Spinal cord (tissue), 10 donors: ENCODE measurements around the gene EDARADD. TPM values are rescaled to one million over a fixed set of nuclear protein-coding genes. Genes with fewer than 3 reads are reported as not detected.
"Not testable (repeated sequence)": the region's sequence is repeated elsewhere in the genome, so short reads cannot be mapped to it uniquely, and the experiment has no call there.

Experiments
- DNase-seq, 6 donors: peaks; one replicate each; pipeline versions ENCODE4 v3.0.0 to v3.0.0-alpha.2; 2013 to 2015; ENCODE audit warnings: low spot score in 6 of 6, low read depth in 4 of 6
- H3K27ac ChIP-seq: one replicate; pipeline ENCODE4 v1.5.1; 2013; ENCODE audit warnings: low read depth, low read length, control low read depth
- H3K27me3 ChIP-seq: one replicate; pipeline ENCODE4 v1.6.1; 2013; ENCODE audit warnings: low read length; ENCODE audit not compliant: control insufficient read depth, insufficient read depth
- H3K36me3 ChIP-seq: one replicate; pipeline ENCODE4 v1.6.1; 2013; ENCODE audit warnings: low read length; ENCODE audit not compliant: control insufficient read depth, insufficient read depth
- H3K4me1 ChIP-seq: one replicate; pipeline ENCODE4 v1.6.1; 2013; ENCODE audit warnings: low read length; ENCODE audit not compliant: control insufficient read depth, insufficient read depth
- H3K4me3 ChIP-seq: one replicate; pipeline ENCODE4 v1.5.1; 2013; ENCODE audit warnings: low read depth, low read length, control low read depth
- H3K9me3 ChIP-seq: one replicate; pipeline ENCODE4 v1.6.1; 2013; ENCODE audit warnings: low read length; ENCODE audit not compliant: control insufficient read depth, insufficient read depth
- WGBS: methylation state at CpG from one replicate; pipeline ENCODE4 v1.1.5; 2013; ENCODE audit warnings: missing lambda C conversion rate; ENCODE audit not compliant: insufficient coverage; 5-methylcytosine and 5-hydroxymethylcytosine counted together
- polyA plus RNA-seq, 2 donors: library from polyadenylated mRNA; unstranded; fragments of 120-200 nt; gene quantifications; one replicate each; pipeline ENCODE4 v1.2.1, GENCODE V29; 2013; ENCODE audit not compliant: insufficient read length in 2 of 2
- total RNA-seq, 2 donors: library from RNA; depleted of rRNA in 1 of 2; stranded (reverse); fragments of 120-200 nt in 1 of 2; fragments of >200 nt in 1 of 2; gene quantifications; one replicate each; pipeline versions ENCODE4 v1.2.3 to v1.2.4, GENCODE V29; 2013 to 2014
- donor health status: healthy.

EDARADD gene
- total and polyA plus RNA-seq, 4 donors, result 0.89 to 2.1 (median 1.4) TPM

DNA sequence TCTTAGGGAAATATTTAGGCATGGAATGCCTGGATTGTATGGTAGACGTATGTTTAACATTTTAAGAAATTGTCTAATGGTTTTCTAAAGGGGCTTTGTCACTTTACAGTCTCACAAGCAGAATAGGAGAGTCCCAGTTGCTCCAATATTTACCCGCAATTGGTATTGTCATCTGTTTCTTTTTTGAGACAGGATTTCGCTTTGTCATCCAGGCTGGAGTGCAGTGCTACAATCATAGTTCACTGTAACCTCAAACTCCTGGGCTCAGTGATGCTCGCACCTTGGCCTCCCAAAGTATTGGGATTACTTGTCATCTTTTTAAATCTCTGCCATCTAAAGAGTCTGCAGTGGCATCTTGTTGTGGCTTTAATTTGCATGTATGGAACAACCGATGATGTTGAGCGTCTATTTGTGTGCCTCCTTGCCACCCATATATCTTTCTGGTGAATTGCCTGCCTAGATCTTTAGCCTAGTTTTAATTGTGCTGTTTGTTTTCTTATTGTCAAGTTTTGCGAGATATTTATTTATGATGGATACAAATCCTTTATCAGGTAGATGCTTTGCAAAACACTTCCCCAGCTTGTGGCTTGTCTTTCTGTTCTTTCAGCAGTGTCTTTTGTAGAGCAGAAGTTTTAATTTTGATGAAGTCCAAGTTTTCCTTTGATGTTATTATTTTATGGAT, 32.0 kb upstream of the EDARADD start:
- WGBS, result 81% methylated on average over 3 of the region's 7 CpGs
- Histone ChIP-seq H3K36me3 (no peaks in the 10 kb centered on the region), H3K4me1 (no peaks in the 10 kb centered on the region), H3K27me3 (no peaks in the 10 kb centered on the region), H3K27ac (no peak overlapping the region), H3K9me3 (peaks cover 2% of the 10 kb centered on the region), H3K4me3 (no peak overlapping the region)
- DNase-seq, result no peak

DNA sequence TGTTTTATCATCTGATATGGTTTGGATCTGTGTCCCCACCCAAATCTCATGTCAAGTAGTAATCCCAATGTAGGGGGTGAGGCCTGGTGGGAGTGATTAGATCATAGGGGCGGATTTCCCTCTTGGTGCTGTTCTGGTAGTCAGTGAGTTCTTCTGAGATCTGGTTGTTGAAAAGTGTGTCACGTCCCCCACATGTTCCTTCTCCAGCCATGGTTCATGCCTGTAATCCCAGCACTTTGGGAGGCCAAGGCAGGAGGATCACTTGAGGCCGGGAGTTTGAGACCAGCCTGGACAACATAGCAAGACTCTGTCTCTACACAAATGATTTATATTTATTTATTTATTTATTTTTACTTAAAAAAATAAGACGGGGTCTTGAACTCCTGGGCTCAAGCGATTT, 30.8 kb upstream of the EDARADD start:
- no CpG with 5 or more reads among the region's 5 CpGs for WGBS

DNA sequence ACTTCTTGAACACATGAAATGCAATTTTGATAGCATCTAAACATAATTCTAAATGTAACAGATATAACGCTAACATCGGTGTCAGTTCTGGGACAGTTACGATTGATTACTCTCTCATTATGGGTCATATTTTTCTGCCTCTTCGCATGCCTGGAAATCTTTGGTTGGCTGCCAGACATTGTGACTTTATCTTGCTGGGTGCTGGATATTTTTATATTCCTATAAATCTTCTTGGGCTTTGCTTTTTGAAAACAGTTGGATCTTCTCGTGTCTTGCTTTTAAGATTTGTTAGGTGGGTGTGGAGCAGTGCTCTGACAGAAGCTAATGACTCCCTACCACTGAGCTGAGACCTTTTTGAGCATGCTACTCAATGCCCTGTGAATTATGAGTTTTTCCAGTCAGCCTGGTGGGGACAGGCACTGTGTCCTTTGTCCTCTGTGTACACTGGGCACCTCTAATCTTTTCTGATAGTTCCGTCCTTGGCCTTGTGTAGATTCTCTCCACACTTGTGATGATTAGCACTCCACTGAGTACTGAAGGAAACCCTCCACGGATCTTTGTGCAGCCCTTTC, 28.0 kb upstream of the EDARADD start:
- peak in 1 of 6 donors; percentile 12 for DNase-seq
- H3K27ac ChIP-seq, result no peak overlapping the region
- H3K4me3 ChIP-seq, result no peak overlapping the region
- no peaks in the 10 kb centered on the region for H3K4me1 ChIP-seq
- no peaks in the 10 kb centered on the region for H3K36me3 ChIP-seq
- 46% methylated on average over 2 of the region's 7 CpGs for WGBS
- H3K27me3 ChIP-seq, result no peaks in the 10 kb centered on the region
- no peaks in the 10 kb centered on the region for H3K9me3 ChIP-seq

More for the DNA sequence above, 30.8 kb upstream of the EDARADD start:
- no peaks in the 10 kb centered on the region for H3K4me1 ChIP-seq
- no peak for DNase-seq
- H3K4me3 ChIP-seq, result no peak overlapping the region
- peaks cover under 1% of the 10 kb centered on the region for H3K9me3 ChIP-seq
- H3K27ac ChIP-seq, result no peak overlapping the region
- no peaks in the 10 kb centered on the region for H3K27me3 ChIP-seq
- H3K36me3 ChIP-seq, result no peaks in the 10 kb centered on the region

DNA sequence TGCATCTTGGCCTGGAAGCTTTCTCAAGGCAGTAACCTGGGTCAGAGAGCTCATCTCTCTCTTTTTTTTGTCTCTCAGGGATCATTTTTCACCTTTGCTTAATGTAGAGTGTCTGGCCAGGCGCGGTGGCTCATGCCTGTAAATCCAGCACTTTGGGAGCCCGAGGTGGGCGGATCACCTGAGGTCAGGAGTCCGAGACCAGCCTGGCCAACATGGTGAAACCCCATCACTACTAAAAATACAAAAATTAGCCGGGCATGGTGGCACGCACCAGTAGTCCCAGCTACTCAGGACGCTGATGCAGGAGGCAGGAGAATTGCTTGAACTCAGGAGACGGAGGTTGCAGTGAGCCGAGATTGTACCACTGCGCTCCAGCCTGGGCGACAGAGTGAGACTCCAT, 27.4 kb upstream of the EDARADD start:
- H3K4me1 ChIP-seq, H3K4me3 ChIP-seq, H3K27ac ChIP-seq, H3K9me3 ChIP-seq, DNase-seq, H3K36me3 ChIP-seq, H3K27me3 ChIP-seq: not testable (repeated sequence)
- 85% methylated on average over 6 of the region's 12 CpGs for WGBS

DNA sequence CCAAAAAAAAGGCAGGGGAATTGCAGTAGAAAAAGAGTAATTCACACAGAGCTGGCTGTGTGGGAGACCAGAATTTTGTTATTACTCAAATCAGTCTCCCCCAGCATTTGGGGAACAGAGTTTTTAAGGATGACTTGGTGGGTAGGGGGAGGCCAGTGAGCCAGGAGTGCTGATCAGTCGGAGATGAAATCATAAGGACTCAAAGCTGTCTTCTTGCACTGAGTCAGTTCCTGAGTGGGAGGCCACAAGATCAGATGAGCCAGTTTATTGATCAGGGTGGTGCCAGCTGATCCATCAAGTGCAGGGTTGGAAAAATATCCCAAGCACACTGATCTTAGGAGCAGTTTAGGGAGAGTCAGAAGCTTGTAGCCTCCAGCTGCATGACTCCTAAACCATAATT, 23.7 kb upstream of the EDARADD start:
- Histone ChIP-seq H3K27me3 (no peaks in the 10 kb centered on the region), H3K9me3 (no peaks in the 10 kb centered on the region), H3K27ac (no peak overlapping the region), H3K4me1 (no peaks in the 10 kb centered on the region), H3K4me3 (no peak overlapping the region), H3K36me3 (no peaks in the 10 kb centered on the region)
- 70% methylated on average over 1 of the region's 1 CpG for WGBS
- DNase-seq, result no peak

DNA sequence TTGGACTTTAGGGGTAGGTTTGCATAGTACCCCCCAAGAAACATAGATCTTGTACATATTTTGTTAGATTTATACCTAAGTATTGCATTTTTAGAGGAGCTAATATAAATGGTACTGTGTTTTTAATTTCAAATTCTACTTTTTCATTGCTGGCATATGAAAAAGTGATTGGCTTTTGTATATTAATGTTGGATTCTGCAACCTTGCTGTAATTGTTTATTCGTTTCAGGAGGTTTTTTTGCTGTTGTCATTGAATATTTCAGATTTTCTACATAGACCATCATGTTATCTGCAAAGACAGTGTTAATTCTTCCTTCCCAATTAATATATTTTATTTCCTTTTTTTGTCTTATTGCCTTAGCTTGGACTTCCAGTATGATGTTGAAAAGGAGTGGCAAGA, 23.0 kb upstream of the EDARADD start:
- no peaks in the 10 kb centered on the region for H3K9me3 ChIP-seq
- no peaks in the 10 kb centered on the region for H3K4me1 ChIP-seq
- H3K27ac ChIP-seq, result no peak overlapping the region
- no peak for DNase-seq
- no peak overlapping the region for H3K4me3 ChIP-seq
- WGBS, result no CpG with 5 or more reads among the region's 1 CpG
- no peaks in the 10 kb centered on the region for H3K27me3 ChIP-seq
- H3K36me3 ChIP-seq, result no peaks in the 10 kb centered on the region

DNA sequence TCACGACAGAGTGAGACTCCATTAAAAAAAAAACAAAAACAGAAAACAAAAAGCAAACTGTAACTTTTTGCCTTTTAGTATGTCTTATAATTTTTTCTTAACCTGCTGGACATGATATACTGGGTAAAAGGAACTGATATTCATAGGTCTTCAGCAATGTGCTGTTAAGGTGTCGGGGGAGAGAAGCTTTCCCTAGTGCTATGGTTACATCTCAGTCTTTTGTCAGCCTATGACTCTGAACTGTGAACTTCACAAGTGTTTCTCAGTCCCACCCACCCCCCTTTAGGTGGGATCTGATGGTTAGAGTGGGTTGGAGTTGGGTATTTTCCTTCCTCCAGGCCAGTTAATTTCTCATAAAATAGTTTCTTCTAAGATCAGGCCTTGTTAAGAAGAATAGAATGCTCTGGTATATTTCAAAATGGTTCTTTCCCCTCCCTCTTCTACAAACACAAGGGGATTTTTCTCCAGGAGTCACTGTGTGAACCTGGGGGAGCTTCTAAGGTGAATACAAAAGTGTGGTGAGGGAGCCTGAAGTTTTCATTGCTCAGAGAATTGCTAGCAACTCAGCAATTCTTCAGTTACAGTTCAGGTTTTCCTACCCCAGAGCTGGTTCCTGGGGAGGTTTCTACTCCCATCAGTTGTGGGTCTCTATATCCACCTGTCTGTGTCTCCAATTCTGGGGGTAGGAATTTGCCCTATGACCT, 16.1 kb upstream of the EDARADD start:
- H3K36me3 ChIP-seq, result no peaks in the 10 kb centered on the region
- H3K9me3 ChIP-seq, result peaks cover 2% of the 10 kb centered on the region
- H3K4me3 ChIP-seq, result no peak overlapping the region
- no CpG with 5 or more reads among the region's 2 CpGs for WGBS
- H3K27me3 ChIP-seq, result no peaks in the 10 kb centered on the region
- no peak for DNase-seq
- H3K4me1 ChIP-seq, result no peaks in the 10 kb centered on the region
- no peak overlapping the region for H3K27ac ChIP-seq

DNA sequence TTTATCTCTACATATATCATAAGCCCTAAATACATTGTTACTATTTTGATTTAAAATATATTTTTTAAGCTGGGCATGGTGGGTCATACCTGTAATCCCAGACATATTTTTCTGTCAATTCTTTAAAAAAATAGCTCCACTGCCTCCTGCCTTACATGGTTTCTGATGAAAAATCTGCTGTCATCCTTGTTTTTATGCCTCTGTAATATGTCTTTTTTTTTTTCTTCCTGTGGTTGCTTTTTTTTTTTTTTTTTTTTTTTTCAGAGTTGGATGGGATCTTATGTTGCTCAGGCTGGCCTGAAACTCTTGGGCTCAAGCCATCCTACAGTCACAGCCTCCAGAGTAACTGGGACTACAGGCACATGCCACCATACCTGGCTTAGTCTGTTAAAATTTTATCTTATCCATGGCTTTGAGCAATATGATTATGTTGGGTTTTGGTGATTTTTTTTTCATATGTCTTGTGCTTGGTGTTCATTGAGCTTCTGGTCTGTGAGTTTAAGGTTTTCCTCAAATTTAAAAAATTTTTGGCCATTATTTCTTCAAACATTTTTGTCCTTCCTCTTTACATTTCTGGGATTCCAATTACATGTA, 12.4 kb upstream of the EDARADD start:
- Histone ChIP-seq H3K9me3 (peaks cover 2% of the 10 kb centered on the region), H3K36me3 (no peaks in the 10 kb centered on the region), H3K27ac (no peak overlapping the region), H3K4me1 (no peaks in the 10 kb centered on the region), H3K27me3 (no peaks in the 10 kb centered on the region), H3K4me3 (no peak overlapping the region)
- DNase-seq, result no peak

DNA sequence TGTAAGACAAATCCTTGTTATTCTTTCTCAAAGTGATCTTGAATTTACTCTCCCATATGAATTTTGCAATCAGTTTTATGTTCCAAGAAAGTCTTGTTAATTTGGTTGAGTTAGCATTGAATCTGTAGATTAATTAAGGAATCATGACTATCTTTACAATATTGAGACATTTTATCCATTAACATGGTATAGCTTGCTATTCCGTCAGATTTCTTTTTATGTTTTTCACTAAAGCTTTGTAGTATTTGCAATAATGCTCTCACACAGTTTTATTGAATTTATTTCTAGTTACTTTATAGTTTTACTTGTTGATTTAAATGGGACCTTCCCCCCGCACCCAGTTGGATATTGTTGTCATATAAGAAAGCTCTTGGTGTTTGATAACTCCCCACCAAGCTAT, 5.8 kb upstream of the EDARADD start:
- no CpG with 5 or more reads among the region's 2 CpGs for WGBS
- H3K9me3 ChIP-seq, result no peaks in the 10 kb centered on the region
- no peak overlapping the region for H3K27ac ChIP-seq
- DNase-seq, result no peak
- no peaks in the 10 kb centered on the region for H3K4me1 ChIP-seq
- no peaks in the 10 kb centered on the region for H3K36me3 ChIP-seq
- no peaks in the 10 kb centered on the region for H3K27me3 ChIP-seq
- no peak overlapping the region for H3K4me3 ChIP-seq
